Trophoblast cell (in vitro differentiated cells and primary cell): ENCODE results near the gene PC.

Experiments used
- DNase-seq, 2 donors: peaks; one replicate each; pipeline ENCODE4 v3.0.0-alpha.2; 2016
- H2AFZ ChIP-seq: 2 replicates; pipeline ENCODE4 v1.6.1; 2013; ENCODE audit warnings: low read length, moderate library complexity, mild to moderate bottlenecking; ENCODE audit not compliant: insufficient read depth, poor library complexity
- H2AK5ac ChIP-seq: 2 replicates; pipeline ENCODE4 v1.6.1; 2013; ENCODE audit warnings: mild to moderate bottlenecking, low read length
- H2BK120ac ChIP-seq: 2 replicates; pipeline ENCODE4 v1.6.1; 2013; ENCODE audit warnings: low read length, mild to moderate bottlenecking, moderate library complexity; ENCODE audit not compliant: insufficient read depth, poor library complexity
- H2BK12ac ChIP-seq: 2 replicates; pipeline ENCODE4 v1.6.1; 2013; ENCODE audit warnings: mild to moderate bottlenecking, low read length, moderate library complexity
- H2BK5ac ChIP-seq: 2 replicates; pipeline ENCODE4 v1.6.1; 2013; ENCODE audit warnings: low read length, low read depth, moderate library complexity, mild to moderate bottlenecking; ENCODE audit not compliant: poor library complexity
- H3K14ac ChIP-seq: 2 replicates; pipeline ENCODE4 v1.6.1; 2013; ENCODE audit warnings: mild to moderate bottlenecking, low read length
- H3K18ac ChIP-seq: 2 replicates; pipeline ENCODE4 v1.6.1; 2013; ENCODE audit warnings: mild to moderate bottlenecking, low read length
- H3K23ac ChIP-seq: 2 replicates; pipeline ENCODE4 v1.6.1; 2013; ENCODE audit warnings: low read length
- H3K27ac ChIP-seq: 2 replicates; pipeline ENCODE4 v1.5.1; 2013; ENCODE audit warnings: low read depth, mild to moderate bottlenecking, inconsistent platforms, low read length, moderate library complexity
- H3K27me3 ChIP-seq: 2 replicates; pipeline ENCODE4 v1.6.1; 2013; ENCODE audit warnings: inconsistent platforms, mild to moderate bottlenecking, low read length, moderate library complexity; ENCODE audit not compliant: insufficient read depth
- H3K36me3 ChIP-seq, 2 experiments: 1 replicate in 1 of 2; 2 replicates in 1 of 2; pipeline ENCODE4 v1.6.1; 2013; ENCODE audit warnings: low read length in 2 of 2, mild to moderate bottlenecking in 2 of 2, moderate library complexity in 1 of 2; ENCODE audit not compliant: insufficient read depth in 2 of 2, control insufficient read depth in 1 of 2
- H3K4ac ChIP-seq: 2 replicates; pipeline ENCODE4 v1.6.1; 2013; ENCODE audit warnings: low read depth, mild to moderate bottlenecking, low read length, moderate library complexity
- H3K4me1 ChIP-seq, 2 experiments: 1 replicate in 1 of 2; 2 replicates in 1 of 2; pipeline ENCODE4 v1.6.1; 2013; ENCODE audit warnings: low read length in 2 of 2, mild to moderate bottlenecking in 2 of 2, moderate library complexity in 1 of 2; ENCODE audit not compliant: insufficient read depth in 2 of 2, control insufficient read depth in 1 of 2
- H3K4me2 ChIP-seq: 2 replicates; pipeline ENCODE4 v1.6.1; 2013; ENCODE audit warnings: inconsistent platforms, mild to moderate bottlenecking, low read length, moderate library complexity
- H3K4me3 ChIP-seq: 2 replicates; pipeline ENCODE4 v1.5.1; 2013; ENCODE audit warnings: mild to moderate bottlenecking, low read depth, low read length, inconsistent platforms
- H3K79me1 ChIP-seq: one replicate; pipeline ENCODE4 v1.6.1; 2013; ENCODE audit warnings: low read length
- H3K79me2 ChIP-seq: 2 replicates; pipeline ENCODE4 v1.6.1; 2013; ENCODE audit warnings: low read length, mild to moderate bottlenecking; ENCODE audit not compliant: control insufficient read depth, insufficient read depth, poor library complexity
- H3K9ac ChIP-seq: 2 replicates; pipeline ENCODE4 v1.6.1; 2013; ENCODE audit warnings: mild to moderate bottlenecking, low read length
- H3K9me3 ChIP-seq: 2 replicates; pipeline ENCODE4 v1.6.1; 2013; ENCODE audit warnings: low read depth, mild to moderate bottlenecking, control low read depth, inconsistent platforms, low read length; ENCODE audit not compliant: insufficient read depth
- H4K12ac ChIP-seq: 2 replicates; pipeline ENCODE4 v1.6.1; 2013; ENCODE audit warnings: low read depth, mild to moderate bottlenecking, low read length, moderate library complexity
- H4K8ac ChIP-seq: 2 replicates; pipeline ENCODE4 v1.6.1; 2013; ENCODE audit warnings: low read depth, mild to moderate bottlenecking, low read length, moderate library complexity
- H4K91ac ChIP-seq: one replicate; pipeline ENCODE4 v1.6.1; 2013; ENCODE audit warnings: low read depth, mild to moderate bottlenecking, low read length, moderate library complexity
- WGBS: extraction: QIAGEN DNeasy Blood & Tissue Kit; methylation state at CpG from one replicate; pipeline ENCODE4 v1.1.7; 2013; ENCODE audit warnings: missing lambda C conversion rate; ENCODE audit not compliant: insufficient read length, insufficient coverage; ENCODE audit errors: extremely low coverage; 5-methylcytosine and 5-hydroxymethylcytosine counted together

PC gene

DNA sequence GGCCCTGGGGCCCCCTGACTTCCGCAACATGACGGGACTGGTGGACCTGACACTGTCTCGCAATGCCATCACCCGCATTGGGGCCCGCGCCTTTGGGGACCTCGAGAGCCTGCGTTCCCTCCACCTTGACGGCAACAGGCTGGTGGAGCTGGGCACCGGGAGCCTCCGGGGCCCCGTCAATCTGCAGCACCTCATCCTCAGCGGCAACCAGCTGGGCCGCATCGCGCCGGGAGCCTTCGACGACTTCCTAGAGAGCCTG is 100.3 kb downstream of the PC start:
- no peak overlapping the region for H3K4ac ChIP-seq
- peaks cover 2 to 12% of the 10 kb centered on the region in 2 experiments for H3K36me3 ChIP-seq
- peaks cover 4 to 8% of the 10 kb centered on the region in 2 experiments for H3K4me1 ChIP-seq
- H3K18ac ChIP-seq: no peak overlapping the region
- no peak for DNase-seq
- no peaks in the 10 kb centered on the region for H3K9me3 ChIP-seq
- no peak overlapping the region for H3K27ac ChIP-seq
- H2BK5ac ChIP-seq: no peak overlapping the region
- H3K9ac ChIP-seq: no peak overlapping the region
- no peak overlapping the region for H2BK12ac ChIP-seq
- H4K8ac ChIP-seq: no peak overlapping the region
- H3K4me3 ChIP-seq: no peak overlapping the region
- H3K79me2 ChIP-seq: peaks cover 4% of the 10 kb centered on the region
- no peaks in the 10 kb centered on the region for H3K27me3 ChIP-seq
- H4K12ac ChIP-seq: no peak overlapping the region
- H3K14ac ChIP-seq: no peak overlapping the region
- no peak overlapping the region for H2AFZ ChIP-seq
- H3K23ac ChIP-seq: no peak overlapping the region
- H3K4me2 ChIP-seq: no peak overlapping the region
- H3K79me1 ChIP-seq: peaks cover 6% of the 10 kb centered on the region
- H4K91ac ChIP-seq: no peak overlapping the region
- no peak overlapping the region for H2BK120ac ChIP-seq
- peak overlapping the region; percentile 26 for H2AK5ac ChIP-seq
- WGBS: no CpG with 5 or more reads among the region's 19 CpGs

DNA sequence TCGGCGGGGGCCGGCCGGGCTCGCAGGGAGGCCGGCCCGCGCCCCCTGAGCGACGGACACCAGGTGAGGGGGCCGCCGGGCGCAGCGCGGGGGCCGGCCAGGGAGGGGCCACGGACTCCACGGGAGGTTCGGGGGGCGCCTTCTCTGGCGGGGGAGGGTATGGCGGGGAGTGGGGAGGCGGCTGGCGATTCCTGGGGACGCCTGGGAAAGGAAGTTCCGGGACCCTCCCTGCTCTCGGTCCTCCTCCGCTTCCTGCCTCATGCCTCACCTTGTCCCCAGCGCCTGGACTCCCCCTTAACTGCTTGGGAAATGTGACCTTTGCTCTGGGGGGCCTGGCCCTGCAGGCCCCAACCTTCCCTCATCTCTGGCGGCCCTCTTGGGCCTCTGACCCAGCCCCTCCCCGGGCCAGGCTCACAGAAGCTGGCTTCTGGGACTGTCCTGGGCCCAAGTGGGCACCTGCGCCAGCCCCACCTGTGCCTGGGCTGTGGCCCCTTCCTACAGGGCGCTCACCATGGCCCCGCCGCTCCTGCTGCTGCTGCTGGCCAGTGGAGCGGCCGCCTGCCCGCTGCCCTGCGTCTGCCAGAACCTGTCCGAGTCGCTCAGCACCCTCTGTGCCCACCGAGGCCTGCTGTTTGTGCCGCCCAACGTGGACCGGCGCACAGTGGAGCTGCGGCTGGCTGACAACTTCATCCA is 100.8 kb downstream of the PC start:
- Histone ChIP-seq H2BK120ac (no peak overlapping the region), H4K12ac (peak overlapping the region; percentile 51), H2AFZ (peak overlapping the region; percentile 30), H3K9me3 (no peaks in the 10 kb centered on the region), H3K79me1 (peaks cover 6% of the 10 kb centered on the region), H3K4me1 (peaks cover 4 to 8% of the 10 kb centered on the region in 2 experiments), H3K18ac (peak overlapping the region; percentile 26), H3K14ac (peak overlapping the region; percentile 27), H3K23ac (no peak overlapping the region), H3K79me2 (peaks cover 4% of the 10 kb centered on the region), H3K4ac (peak overlapping the region; percentile 13), H2BK5ac (no peak overlapping the region), H2BK12ac (no peak overlapping the region), H3K4me2 (peak overlapping the region; percentile 79), H3K4me3 (peak overlapping the region; percentile 70), H3K36me3 (peaks cover 2 to 12% of the 10 kb centered on the region in 2 experiments), H4K8ac (peak overlapping the region; percentile 78), H4K91ac (peak overlapping the region; percentile 56), H2AK5ac (peak overlapping the region; percentile 26), H3K27ac (no peak overlapping the region), H3K27me3 (no peaks in the 10 kb centered on the region), H3K9ac (peak overlapping the region; percentile 34)
- WGBS: no CpG with 5 or more reads among the region's 47 CpGs
- no peak for DNase-seq

DNA sequence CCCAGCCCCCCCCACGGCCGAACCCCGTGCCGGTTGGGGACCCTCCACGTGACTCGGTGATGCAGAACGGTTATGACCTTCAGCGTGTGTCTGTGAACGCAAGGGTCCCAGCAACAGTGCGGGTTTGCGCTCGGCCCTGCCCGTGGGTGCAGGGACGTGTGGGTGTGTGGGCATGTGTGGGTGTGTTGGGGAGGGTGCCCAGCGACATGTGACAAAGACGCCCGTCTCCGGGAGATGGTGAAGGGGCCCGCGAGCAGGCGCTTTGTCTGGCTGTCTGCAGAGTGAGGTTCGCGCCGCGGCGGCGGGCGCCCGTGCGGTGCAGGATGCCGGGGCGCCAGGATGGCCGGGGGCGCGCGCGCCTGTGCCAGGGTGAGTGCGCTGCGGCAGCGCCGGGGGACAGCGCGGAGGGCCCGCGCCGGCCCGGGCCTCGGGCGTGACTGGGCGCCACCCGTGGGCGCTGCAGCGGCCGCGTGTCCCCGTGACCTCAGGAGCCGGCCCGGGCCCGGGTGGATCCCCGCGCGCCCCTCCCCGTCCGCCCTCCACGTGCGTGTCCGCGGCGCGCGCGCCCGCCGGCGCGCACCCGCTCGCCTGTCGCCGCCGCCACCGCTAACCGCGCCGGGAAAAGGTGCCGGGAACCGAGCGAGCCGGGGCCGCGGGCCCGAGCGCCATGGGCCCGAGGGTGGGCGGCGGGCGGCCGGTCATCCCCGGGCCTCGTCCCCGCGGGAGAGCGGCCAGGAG is 101.5 kb downstream of the PC start, which contains the start of gene LRFN4:
Gene LRFN4 (plus strand): TSS at position 569 of the 738 bp plus-strand sequence. CDS start 681 bp downstream, outside the sequence.
- Histone ChIP-seq H3K23ac (no peak within 1 kb of the TSS), H2BK120ac (peak within 1 kb of the TSS; percentile 50), H2AFZ (peak within 1 kb of the TSS; percentile 66), H3K79me1 (peaks cover 6% of the 10 kb centered on the region), H3K14ac (peak within 1 kb of the TSS; percentile 41), H3K27me3 (no peaks in the 10 kb centered on the region), H4K12ac (peak within 1 kb of the TSS; percentile 51), H3K36me3 (peaks cover 2 to 10% of the 10 kb centered on the region in 2 experiments), H3K9me3 (no peaks in the 10 kb centered on the region), H4K8ac (peak within 1 kb of the TSS; percentile 78), H3K4me1 (peaks cover 4 to 8% of the 10 kb centered on the region in 2 experiments), H2AK5ac (peak within 1 kb of the TSS; percentile 42), H4K91ac (peak within 1 kb of the TSS; percentile 76), H3K9ac (peak within 1 kb of the TSS; percentile 34), H2BK12ac (peak within 1 kb of the TSS; percentile 53), H3K4me2 (peak within 1 kb of the TSS; percentile 79), H3K4ac (peak within 1 kb of the TSS; percentile 13), H3K4me3 (peak within 1 kb of the TSS; percentile 70), H3K27ac (peak within 1 kb of the TSS; percentile 13), H3K79me2 (peaks cover 4% of the 10 kb centered on the region), H2BK5ac (peak within 1 kb of the TSS; percentile 11), H3K18ac (peak within 1 kb of the TSS; percentile 45)
- peak in 1 of 2 donors; percentile 33 for DNase-seq
- WGBS: no CpG with 5 or more reads among the region's 103 CpGs

GRCh38 chr11:66855574-66856495 is 102.3 kb downstream of the PC start:
- peaks cover 2 to 8% of the 10 kb centered on the region in 2 experiments for H3K36me3 ChIP-seq
- H3K9ac ChIP-seq: peak overlapping the region; percentile 0
- peaks cover 6% of the 10 kb centered on the region for H3K79me1 ChIP-seq
- peak overlapping the region; percentile 66 for H2AFZ ChIP-seq
- DNase-seq: peak; percentile 88 to 96
- no CpG with 5 or more reads among the region's 51 CpGs for WGBS
- H2AK5ac ChIP-seq: peak overlapping the region; percentile 42
- peak overlapping the region; percentile 72 for H4K8ac ChIP-seq
- H3K27ac ChIP-seq: peak overlapping the region; percentile 13
- H3K79me2 ChIP-seq: peaks cover 4% of the 10 kb centered on the region
- H4K12ac ChIP-seq: peak overlapping the region; percentile 39
- H2BK5ac ChIP-seq: peak overlapping the region; percentile 11
- H3K9me3 ChIP-seq: no peaks in the 10 kb centered on the region
- peak overlapping the region; percentile 70 for H3K4me3 ChIP-seq
- peak overlapping the region; percentile 41 for H3K14ac ChIP-seq
- H3K4me2 ChIP-seq: peak overlapping the region; percentile 79
- peak overlapping the region; percentile 45 for H3K18ac ChIP-seq
- H2BK12ac ChIP-seq: peak overlapping the region; percentile 53
- H2BK120ac ChIP-seq: peak overlapping the region; percentile 50
- H3K4me1 ChIP-seq: peaks cover 4 to 8% of the 10 kb centered on the region in 2 experiments
- H3K4ac ChIP-seq: no peak overlapping the region
- no peak overlapping the region for H3K23ac ChIP-seq
- H4K91ac ChIP-seq: peak overlapping the region; percentile 76
- H3K27me3 ChIP-seq: no peaks in the 10 kb centered on the region
